Measurements from ENCODE around the gene GIMAP8.

DNA sequence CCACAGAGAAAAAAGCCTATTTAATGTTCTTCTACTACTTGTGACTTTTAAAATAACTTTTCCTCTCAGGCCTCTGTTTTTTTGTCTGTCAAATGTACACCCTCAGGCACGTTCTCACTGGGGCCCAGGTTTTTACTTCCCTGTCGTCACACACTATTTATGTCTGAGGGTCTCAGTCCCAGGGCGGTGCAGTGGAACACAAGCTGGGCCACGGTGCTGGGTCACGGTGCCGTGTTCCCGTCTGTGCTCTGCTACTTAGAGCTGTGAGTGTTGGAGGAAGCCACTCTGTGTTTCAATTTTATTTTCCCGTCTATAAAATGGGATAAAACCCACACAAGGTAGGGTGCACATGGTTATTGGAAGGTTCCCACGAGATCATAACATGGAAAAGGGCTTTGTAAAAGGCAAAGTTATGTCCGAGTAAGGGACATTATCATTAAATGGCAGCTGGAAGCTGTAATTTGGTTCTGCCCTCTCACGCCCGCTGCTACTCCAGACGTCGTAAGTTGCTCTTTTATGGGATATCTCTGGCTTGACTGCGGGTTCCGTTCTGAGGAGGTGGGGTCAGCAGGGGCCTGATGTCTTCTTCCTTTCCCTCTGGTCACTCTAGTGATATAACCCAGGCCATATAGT is 46.1 kb upstream of the GIMAP8 start:
- TF ChIP-seq, protein P1, sequence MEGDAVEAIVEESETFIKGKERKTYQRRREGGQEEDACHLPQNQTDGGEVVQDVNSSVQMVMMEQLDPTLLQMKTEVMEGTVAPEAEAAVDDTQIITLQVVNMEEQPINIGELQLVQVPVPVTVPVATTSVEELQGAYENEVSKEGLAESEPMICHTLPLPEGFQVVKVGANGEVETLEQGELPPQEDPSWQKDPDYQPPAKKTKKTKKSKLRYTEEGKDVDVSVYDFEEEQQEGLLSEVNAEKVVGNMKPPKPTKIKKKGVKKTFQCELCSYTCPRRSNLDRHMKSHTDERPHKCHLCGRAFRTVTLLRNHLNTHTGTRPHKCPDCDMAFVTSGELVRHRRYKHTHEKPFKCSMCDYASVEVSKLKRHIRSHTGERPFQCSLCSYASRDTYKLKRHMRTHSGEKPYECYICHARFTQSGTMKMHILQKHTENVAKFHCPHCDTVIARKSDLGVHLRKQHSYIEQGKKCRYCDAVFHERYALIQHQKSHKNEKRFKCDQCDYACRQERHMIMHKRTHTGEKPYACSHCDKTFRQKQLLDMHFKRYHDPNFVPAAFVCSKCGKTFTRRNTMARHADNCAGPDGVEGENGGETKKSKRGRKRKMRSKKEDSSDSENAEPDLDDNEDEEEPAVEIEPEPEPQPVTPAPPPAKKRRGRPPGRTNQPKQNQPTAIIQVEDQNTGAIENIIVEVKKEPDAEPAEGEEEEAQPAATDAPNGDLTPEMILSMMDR (IDR thresholded peaks at IDR 0.05), result no peak
- no peak for TF ChIP-seq EP300 (IDR thresholded peaks at IDR 0.05)
- TF ChIP-seq POLR2A (IDR thresholded peaks at IDR 0.05; ENCODE audit: low read depth), result no peak
- no peak for TF ChIP-seq POLR2AphosphoS5 (IDR thresholded peaks at IDR 0.05)

Measured in esophagus muscularis mucosa (tissue), 4 donors.